ENCODE data around the gene MCCC2. TPM values are rescaled to one million over a fixed set of nuclear protein-coding genes. Genes with fewer than 3 reads are reported as not detected.
"Not testable (repeated sequence)": the region's sequence is repeated elsewhere in the genome, so short reads cannot be mapped to it uniquely, and the experiment has no call there.

MCCC2 gene
- total RNA-seq (2014; rRNA removed; shearing (Covaris generic)): 59.4 and 61.5 TPM in 2 replicates

- peak; percentile 99 for DNase-seq
- H3K27me3 ChIP-seq: no peaks in the 10 kb centered on the region
- H3K9me3 ChIP-seq (replicated peaks): no peaks in the 10 kb centered on the region
- H3K36me3 ChIP-seq: no peaks in the 10 kb centered on the region
- H3K4me3 ChIP-seq: peak within 1 kb of the TSS; percentile 74
- 0 out of 2 replicates have a peak, but pooled peaks cover 4% of the 10 kb centered on the region for H3K4me1 ChIP-seq
- peak within 1 kb of the TSS; percentile 82 for H3K27ac ChIP-seq
These were observed at the start of gene MCCC2 for GRCh38 chr5:71586941-71587765. MCCC2 (plus strand) TSS chr5:71587340; CDS start chr5:71587426, 86 bp downstream.

- no peak overlapping the region for H3K4me3 ChIP-seq
- peaks cover 79% of the 10 kb centered on the region for H3K36me3 ChIP-seq
- H3K27ac ChIP-seq: no peak overlapping the region
- H3K4me1 ChIP-seq: no peaks in the 10 kb centered on the region
- no peak for DNase-seq
- H3K27me3 ChIP-seq: no peaks in the 10 kb centered on the region
- H3K9me3 ChIP-seq (replicated peaks): no peaks in the 10 kb centered on the region
These were observed 49.5 kb upstream of the MCCC2 start for GRCh38 chr5:71537687-71538086.

GRCh38 chr5:71550885-71551284, 36.3 kb upstream of the MCCC2 start:
- not testable (repeated sequence) for H3K27ac ChIP-seq; H3K9me3 ChIP-seq (replicated peaks); H3K27me3 ChIP-seq; H3K4me1 ChIP-seq; DNase-seq; H3K4me3 ChIP-seq
- peaks cover 79% of the 10 kb centered on the region for H3K36me3 ChIP-seq

GRCh38 chr5:71551582-71551981, 35.6 kb upstream of the MCCC2 start:
- not testable (repeated sequence) for H3K27ac ChIP-seq; H3K27me3 ChIP-seq; DNase-seq; H3K9me3 ChIP-seq (replicated peaks); H3K4me3 ChIP-seq; H3K4me1 ChIP-seq
- H3K36me3 ChIP-seq: peaks cover 76% of the 10 kb centered on the region

- not testable (repeated sequence) for H3K27me3 ChIP-seq; H3K27ac ChIP-seq; DNase-seq; H3K9me3 ChIP-seq (replicated peaks); H3K4me1 ChIP-seq; H3K4me3 ChIP-seq
- peaks cover 77% of the 10 kb centered on the region for H3K36me3 ChIP-seq
These were observed 35.0 kb upstream of the MCCC2 start for GRCh38 chr5:71552026-71552749.

GRCh38 chr5:71563161-71563560, 24.0 kb upstream of the MCCC2 start:
- no peaks in the 10 kb centered on the region for H3K4me1 ChIP-seq
- no peak overlapping the region for H3K27ac ChIP-seq
- H3K4me3 ChIP-seq: no peak overlapping the region
- H3K9me3 ChIP-seq (replicated peaks): no peaks in the 10 kb centered on the region
- H3K27me3 ChIP-seq: no peaks in the 10 kb centered on the region
- no peak for DNase-seq
- peaks cover 66% of the 10 kb centered on the region for H3K36me3 ChIP-seq

GRCh38 chr5:71564895-71565294, 22.2 kb upstream of the MCCC2 start:
- Histone ChIP-seq H3K4me3 (no peak overlapping the region), H3K9me3 (replicated peaks) (no peaks in the 10 kb centered on the region), H3K36me3 (peaks cover 52% of the 10 kb centered on the region), H3K27ac (no peak overlapping the region), H3K27me3 (no peaks in the 10 kb centered on the region), H3K4me1 (peaks cover 9% of the 10 kb centered on the region)
- no peak for DNase-seq

- Histone ChIP-seq H3K9me3 (replicated peaks) (no peaks in the 10 kb centered on the region), H3K4me1 (peaks cover 23% of the 10 kb centered on the region), H3K36me3 (peaks cover 14% of the 10 kb centered on the region), H3K27me3 (no peaks in the 10 kb centered on the region), H3K4me3 (no peak overlapping the region), H3K27ac (peak overlapping the region; percentile 89)
- DNase-seq: peak; percentile 47 to 82
These were observed 17.2 kb upstream of the MCCC2 start for GRCh38 chr5:71569748-71570509.

- not testable (repeated sequence) for H3K9me3 ChIP-seq (replicated peaks); H3K36me3 ChIP-seq; DNase-seq; H3K27ac ChIP-seq; H3K27me3 ChIP-seq; H3K4me3 ChIP-seq
- H3K4me1 ChIP-seq: peaks cover 23% of the 10 kb centered on the region
These were observed 15.3 kb upstream of the MCCC2 start for GRCh38 chr5:71571811-71572210.

- Histone ChIP-seq H3K9me3 (replicated peaks) (no peaks in the 10 kb centered on the region), H3K27me3 (no peaks in the 10 kb centered on the region), H3K27ac (no peak overlapping the region), H3K4me3 (no peak overlapping the region), H3K36me3 (no peaks in the 10 kb centered on the region), H3K4me1 (peaks cover 23% of the 10 kb centered on the region)
- no peak for DNase-seq
These were observed 13.5 kb upstream of the MCCC2 start for GRCh38 chr5:71573591-71573990.

GRCh38 chr5:71575588-71575987, 11.6 kb upstream of the MCCC2 start:
- not testable (repeated sequence) for H3K9me3 ChIP-seq (replicated peaks); H3K4me1 ChIP-seq; DNase-seq; H3K36me3 ChIP-seq; H3K27me3 ChIP-seq; H3K4me3 ChIP-seq; H3K27ac ChIP-seq

GRCh38 chr5:71576241-71576640, 10.9 kb upstream of the MCCC2 start:
- Histone ChIP-seq H3K4me3 (no peak overlapping the region), H3K27me3 (no peaks in the 10 kb centered on the region), H3K4me1 (no peaks in the 10 kb centered on the region; the same call in 1 of the 2 replicates), H3K27ac (no peak overlapping the region), H3K36me3 (no peaks in the 10 kb centered on the region), H3K9me3 (replicated peaks) (no peaks in the 10 kb centered on the region)
- no peak for DNase-seq

- not testable (repeated sequence) for H3K4me3 ChIP-seq; H3K27ac ChIP-seq; H3K27me3 ChIP-seq; H3K9me3 ChIP-seq (replicated peaks); H3K36me3 ChIP-seq; DNase-seq; H3K4me1 ChIP-seq
These were observed 9.3 kb upstream of the MCCC2 start for GRCh38 chr5:71577839-71578238.

- Histone ChIP-seq H3K27ac (no peak overlapping the region), H3K4me1 (0 out of 2 replicates have a peak, but pooled peaks cover 4% of the 10 kb centered on the region), H3K9me3 (replicated peaks) (no peaks in the 10 kb centered on the region), H3K27me3 (no peaks in the 10 kb centered on the region), H3K4me3 (no peak overlapping the region), H3K36me3 (no peaks in the 10 kb centered on the region)
- no peak for DNase-seq
These were observed 4.1 kb upstream of the MCCC2 start for GRCh38 chr5:71582945-71583584.
